GM18498 (cell line): Measurements from ENCODE around the gene KLHL5.
"Not testable (repeated sequence)": the region's sequence is repeated elsewhere in the genome, so short reads cannot be mapped to it uniquely, and the experiment has no call there.

ENCODE experiments used
- ATAC-seq: cut with Tn5 transposase; IDR thresholded peaks from one replicate; pipeline ENCODE4 v1.9.1; 2021; ENCODE audit warnings: mild to moderate bottlenecking, moderate library complexity; ENCODE audit not compliant: unreplicated experiment

Gene KLHL5, protein sequence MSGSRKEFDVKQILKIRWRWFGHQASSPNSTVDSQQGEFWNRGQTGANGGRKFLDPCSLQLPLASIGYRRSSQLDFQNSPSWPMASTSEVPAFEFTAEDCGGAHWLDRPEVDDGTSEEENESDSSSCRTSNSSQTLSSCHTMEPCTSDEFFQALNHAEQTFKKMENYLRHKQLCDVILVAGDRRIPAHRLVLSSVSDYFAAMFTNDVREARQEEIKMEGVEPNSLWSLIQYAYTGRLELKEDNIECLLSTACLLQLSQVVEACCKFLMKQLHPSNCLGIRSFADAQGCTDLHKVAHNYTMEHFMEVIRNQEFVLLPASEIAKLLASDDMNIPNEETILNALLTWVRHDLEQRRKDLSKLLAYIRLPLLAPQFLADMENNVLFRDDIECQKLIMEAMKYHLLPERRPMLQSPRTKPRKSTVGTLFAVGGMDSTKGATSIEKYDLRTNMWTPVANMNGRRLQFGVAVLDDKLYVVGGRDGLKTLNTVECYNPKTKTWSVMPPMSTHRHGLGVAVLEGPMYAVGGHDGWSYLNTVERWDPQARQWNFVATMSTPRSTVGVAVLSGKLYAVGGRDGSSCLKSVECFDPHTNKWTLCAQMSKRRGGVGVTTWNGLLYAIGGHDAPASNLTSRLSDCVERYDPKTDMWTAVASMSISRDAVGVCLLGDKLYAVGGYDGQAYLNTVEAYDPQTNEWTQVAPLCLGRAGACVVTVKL

DNA sequence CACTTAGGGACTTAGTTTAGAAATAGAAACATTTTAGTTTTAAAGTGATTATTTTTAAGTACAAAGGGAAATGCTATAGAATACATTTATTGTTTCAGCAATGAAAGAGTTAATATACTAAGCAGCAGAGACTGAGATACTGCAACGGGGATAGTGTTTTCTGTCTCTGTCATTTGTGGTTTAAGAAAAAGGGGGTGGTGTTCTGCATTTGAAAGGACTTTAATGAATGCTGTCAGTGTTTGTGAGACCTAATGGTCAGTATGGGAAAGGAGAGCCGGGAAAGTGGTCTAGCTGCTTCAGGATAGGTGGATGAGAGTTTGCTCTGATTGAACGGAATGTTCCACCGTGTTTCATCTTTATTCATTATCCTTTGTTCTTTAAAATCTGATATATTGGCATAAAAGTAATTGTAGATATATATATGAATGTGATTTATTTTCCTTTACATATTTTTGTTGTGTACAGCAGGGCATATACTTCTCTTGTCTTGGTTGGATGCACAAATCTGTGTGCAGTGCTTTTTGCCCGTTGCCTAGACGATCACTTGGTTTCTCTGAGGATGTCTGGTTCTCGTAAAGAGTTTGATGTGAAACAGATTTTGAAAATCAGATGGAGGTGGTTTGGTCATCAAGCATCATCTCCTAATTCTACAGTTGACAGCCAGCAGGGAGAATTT lies at the start of gene KLHL5:
KLHL5 (plus strand) TSS at position 139 of the 676 bp plus-strand sequence; CDS start at position 560, 421 bp downstream.
- no peak for ATAC-seq

DNA sequence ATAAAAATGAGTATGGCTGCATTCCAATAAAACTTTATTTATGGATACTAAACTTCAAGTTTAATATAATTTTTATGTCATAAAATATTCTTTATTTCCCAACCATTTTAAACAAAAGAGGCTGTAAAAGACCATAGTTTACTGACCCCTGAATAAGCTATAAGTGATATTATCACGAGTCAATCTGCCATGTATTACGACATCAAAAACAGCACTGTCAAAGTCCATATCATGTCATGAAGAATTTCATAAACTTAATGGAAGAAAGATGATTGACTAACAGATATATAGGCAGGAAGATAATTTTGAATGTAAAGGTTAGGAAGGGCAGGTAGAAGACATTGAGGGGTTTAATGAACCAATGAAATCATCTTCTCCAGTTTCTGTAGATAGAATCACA lies 48.0 kb upstream of the KLHL5 start:
- ATAC-seq, result no peak

DNA sequence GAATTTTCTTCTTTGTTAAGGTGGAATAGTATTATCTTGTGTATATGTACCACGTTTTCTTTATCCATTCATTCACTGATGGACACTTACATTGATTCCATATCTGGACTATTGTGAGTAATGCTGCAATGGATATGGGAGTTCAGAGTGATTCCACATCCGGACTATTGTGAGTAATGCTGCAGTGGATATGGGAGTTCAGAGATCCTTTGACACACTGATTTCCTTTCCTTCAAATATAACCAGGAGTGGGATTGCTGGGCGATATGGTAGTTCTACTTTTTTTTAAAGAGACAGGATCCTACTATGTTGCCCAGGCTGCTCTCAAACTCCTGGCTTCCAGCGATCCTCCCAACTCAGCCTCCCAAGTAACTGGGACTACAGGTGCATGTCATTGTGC lies 41.9 kb upstream of the KLHL5 start:
- no peak for ATAC-seq

DNA sequence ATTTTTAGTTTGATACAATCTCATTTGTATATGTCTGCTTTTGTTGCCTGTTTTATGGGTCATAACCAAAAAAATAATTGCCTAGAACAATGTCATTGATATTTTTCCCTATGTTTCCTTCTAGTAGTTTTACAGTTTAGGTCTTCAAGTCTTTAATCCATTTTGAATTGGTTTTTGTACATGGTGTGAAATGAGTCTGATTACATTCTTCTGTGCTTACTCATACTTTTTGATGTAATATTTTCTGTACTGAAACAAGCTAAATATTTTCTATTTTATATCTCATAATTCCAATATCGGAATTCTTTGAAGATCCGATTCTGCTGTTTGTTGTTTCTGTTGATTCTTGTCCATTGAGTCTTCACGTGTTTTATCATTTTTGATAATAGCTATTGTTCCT lies 40.4 kb upstream of the KLHL5 start:
- no peak for ATAC-seq

DNA sequence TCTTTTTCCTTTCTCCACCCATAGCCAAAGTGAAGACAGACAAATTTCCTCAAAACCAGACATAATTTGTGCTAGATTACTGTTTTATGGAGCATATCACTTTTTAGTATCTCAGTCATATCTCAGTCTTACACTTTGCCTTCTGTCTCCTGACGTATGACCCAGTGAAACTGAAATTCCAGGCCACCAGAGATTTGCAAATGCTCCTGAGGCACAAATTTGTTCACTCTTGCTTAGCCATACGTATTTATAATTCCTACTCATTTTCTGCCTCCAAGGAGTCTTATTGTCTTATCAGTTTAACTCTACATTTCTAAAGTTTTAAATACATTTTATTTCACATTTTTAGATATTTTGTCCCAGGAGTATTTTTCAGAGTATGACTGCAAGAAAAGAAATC lies 39.8 kb upstream of the KLHL5 start:
- no peak for ATAC-seq

DNA sequence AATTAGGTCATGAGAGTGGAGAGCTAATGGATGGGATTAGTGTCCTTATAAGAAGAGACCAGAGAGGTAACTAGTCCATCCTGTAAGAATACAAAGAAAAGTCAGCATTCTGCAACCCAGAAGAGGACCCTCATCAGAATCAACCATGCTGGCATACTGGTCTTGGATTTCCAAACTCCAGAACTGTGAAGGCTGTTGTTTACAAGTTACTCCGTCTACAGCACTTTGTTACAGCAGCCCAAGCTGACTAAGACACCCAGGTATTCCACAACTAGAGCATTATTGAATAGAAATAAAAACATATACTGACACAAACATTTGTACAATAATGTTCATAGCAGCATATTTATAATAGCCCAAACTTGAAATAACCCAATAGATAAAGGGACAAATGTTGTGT lies 39.0 kb upstream of the KLHL5 start:
- ATAC-seq, result no peak

DNA sequence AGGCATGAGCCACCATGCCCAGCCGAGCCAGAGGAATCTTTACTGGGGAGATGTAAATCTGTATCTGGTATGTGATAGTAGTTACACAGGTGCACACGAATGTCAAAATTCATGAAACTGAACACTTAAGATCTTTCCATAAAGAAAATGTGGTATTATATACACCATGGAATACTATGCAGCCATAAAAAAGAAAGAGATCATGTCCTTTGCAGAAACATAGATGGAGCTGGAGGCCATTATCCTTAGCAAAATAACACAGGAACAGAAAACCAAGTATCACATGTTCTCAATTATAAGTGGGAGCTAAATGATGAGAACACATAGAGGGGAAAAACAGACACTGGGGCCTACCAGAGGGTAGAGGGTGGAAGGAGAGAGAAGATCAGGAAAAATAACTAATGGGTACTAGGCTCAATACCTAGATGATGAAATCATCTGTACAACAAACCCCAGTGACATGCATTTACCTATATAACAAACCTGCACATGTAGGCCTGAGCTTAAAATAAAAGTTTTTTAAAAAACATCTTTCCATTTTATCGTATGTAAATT lies 37.6 kb upstream of the KLHL5 start:
- no peak for ATAC-seq

DNA sequence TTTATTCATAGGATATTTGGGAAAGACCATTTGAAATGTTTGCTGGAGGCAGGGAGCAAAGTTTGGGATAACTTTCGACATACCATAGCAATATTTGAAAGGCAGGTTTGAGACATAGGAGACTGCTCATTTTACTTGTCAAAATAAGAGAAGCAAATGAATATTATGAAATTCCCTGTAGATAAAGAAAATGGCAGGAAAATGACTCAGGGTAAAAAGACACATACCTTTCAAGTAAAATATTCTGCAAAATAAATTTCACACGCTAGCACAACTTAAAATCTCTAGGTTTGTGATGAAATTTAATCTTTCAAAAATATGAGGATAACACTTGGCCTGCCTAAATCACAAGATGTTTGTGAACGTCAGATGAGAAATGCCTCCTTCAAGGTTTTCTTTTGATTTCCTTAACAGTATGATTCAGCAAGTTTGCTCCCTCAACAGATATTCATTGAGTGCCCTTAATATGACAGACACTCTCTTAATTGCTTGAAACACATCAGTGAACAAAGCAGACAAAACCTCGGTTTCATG lies 36.4 kb upstream of the KLHL5 start:
- no peak for ATAC-seq

DNA sequence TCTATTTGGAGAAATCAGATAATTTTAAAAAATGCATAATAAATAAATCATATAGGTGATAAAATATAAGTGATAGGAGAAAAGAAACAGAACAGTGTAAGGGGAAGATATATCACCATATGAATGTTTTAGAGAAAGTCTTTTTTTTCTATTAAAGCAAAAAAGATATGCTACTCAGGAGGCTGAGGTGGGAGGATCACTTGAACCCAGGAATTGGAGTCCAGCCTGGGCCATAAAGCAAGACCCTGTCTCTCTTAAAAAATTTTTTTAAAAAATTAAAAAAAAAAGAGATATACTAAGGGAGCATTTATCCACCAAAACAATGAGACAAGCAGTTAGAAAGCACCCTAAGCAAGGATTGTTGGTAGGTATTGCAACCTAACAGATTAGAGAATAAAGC lies 35.9 kb upstream of the KLHL5 start:
- no peak for ATAC-seq

DNA sequence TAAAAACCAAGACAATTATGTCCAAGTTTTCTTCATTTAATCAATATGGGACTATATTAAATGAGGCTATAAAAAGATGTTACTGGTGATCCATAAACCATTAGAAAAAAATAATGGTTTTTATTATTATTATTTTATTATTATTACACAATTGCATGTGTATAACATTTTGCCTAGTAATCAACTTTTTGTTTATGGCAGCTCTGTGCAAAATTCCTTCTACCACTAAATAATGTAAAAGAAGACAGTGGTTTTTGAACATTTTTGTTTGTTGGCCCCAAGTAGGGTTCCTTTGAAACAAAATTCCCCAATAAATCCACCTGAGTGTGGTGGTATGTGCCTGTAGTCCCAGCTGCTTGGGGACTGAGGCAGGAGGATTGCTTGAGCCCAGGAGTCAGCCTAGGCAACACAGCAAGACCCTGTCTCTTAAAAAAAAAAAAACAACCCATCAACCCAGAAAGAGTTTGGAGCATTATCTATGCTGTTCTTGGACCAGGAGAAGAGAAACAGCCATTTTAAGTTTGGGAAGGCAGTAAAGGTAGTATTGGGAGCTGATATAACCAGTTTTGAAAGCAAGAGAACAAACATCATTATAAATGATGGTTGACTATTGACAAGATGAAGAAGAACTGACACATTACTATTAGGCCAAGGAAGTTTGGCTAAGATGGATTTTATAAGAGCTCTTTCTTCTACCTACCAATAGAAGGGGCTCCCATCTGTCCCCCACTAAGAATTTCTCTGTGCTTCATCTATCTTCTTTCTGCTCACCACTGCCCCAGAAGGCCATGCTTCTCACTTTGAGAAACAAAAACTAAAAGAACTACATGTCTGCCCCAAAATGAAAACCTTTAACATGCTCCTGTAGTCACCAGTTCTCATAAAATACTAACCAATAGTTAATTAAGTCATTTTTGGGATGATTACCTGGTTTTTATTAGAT lies 32.0 kb upstream of the KLHL5 start:
- ATAC-seq, result peak; percentile 43

DNA sequence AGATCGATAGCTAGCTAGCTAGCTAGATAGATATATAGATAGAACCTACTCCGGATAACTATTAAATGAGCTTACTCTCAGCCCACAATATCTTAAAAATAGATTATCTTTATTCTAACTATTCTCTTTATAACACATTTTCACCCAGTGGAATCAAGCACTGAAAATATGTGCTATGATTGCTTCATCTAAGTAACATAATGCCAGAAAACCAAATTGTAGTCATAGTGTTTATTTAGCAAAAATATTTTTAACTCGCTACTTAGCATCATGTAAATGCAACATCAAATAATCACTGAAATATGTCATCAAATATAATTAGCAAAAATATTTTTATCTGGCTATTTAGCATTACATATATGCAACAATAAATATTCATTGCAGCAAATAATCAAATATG lies 31.3 kb upstream of the KLHL5 start:
- ATAC-seq, result no peak

DNA sequence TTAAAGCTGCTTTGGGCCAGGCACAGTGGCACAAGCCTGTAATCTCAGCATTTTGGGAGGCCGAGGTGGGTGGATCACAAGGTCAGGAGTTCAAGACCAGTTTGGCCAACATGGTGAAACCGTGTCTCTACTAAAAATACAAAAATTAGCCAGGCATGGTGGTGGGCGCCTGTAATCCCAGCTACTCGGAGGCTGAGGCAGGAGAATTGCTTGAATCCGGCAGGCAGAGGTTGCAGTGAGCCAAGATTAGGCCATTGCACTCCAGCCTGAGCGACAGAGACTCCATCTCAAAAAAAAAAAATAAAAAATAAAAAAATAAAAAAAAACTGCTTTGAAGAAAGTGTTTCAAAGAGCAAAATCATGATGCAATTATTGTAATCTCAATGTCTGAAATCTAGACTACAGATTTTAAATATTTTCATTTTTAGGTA lies 30.4 kb upstream of the KLHL5 start:
- not testable (repeated sequence) for ATAC-seq

DNA sequence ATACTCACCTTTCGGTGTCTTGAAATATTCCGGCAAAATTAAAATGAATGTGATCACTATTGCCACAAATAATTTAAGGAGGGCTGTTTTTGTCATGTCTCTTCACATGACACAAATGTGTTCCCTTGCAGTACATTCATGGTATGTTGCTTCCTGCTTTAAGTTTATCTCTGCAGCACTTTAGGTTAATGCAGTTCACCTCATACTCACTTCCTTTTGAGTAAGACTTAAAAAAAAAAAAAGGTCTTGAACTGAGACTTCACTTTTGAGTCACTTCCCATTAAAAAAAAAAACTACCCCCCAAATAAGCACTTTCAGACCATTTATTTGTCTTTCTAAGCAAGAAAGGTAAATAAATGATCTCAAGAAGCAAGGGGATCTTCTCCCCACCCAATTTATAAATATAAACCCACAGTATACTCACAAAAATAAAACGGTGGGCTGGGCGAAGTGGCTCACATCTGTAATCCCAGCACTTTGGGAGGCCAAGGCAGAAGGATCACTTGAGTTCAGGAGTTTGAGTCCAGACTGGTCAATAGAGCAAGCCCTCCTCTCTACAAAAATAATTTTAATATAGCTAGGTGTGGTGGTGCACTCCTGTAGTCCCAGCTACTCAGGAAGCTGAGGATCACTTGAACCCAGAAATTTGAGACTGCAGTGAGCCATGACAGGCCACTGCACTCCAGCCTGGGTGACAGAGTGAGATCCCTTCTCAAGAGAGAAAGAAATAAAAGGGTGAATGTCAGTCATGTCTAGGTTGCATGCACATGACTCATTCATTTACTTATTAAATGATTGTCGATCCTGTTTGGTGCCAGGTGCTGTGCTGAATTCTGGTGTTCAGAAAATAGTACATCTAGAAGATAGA lies 29.6 kb upstream of the KLHL5 start, which contains the start of gene TMEM156:
TMEM156 (minus strand) TSS at position 192 of the 868 bp plus-strand sequence; CDS start at position 96, 96 bp downstream.
- ATAC-seq, result peak; percentile 68

DNA sequence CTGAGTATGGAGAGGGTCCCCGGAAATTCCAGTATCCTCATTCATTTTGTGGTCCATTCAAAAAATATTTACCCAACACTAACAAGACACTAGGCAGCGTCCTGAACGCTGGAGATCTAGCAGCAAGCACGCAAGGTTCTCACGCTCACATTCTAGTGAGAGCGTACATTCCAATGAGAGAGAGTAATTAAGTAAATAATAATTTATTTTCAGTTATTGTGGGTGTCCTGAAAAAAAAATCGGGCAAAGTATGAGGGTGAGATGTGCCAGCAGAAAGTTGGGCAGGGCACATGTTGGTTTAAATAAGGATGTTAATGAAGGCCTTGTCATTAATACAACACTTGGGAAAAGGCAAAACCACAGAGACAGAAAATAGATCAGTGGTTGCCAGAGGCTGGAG lies 25.9 kb upstream of the KLHL5 start:
- no peak for ATAC-seq

DNA sequence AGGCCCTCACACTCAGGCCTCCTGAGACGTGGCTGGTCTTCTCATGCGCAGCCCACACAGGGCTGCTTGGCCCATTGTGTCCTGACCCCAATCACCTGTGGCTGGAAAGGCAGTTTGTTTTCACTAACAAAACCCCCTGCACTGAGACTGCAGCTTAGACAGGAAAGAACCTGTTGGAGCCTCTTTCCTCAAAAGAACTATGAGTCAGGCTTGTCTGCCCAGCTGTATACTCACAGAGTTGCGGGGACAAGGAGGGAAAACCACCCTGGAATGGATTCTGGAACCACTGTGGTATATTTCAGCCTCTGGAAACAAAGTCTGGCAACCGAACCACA lies 24.6 kb upstream of the KLHL5 start:
- no peak for ATAC-seq

DNA sequence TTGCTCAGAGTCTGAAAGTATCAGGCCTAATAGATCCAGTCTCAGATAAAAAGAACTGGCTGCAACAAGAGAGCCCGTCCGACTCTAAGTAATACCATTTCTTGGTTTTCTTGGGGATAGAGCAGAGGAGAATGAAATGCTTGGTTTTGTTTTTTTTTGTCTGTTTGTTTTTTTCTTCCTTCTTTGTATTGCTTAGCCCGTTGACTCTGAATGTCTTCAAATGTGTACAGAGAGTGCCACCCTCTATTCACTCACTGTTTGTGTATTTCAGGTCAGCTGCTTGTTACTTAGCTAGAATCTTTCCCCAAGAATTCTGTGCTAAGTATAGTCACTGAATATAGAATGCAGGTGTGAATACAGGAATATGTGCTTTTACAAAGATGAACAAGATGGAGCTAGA lies 24.1 kb upstream of the KLHL5 start:
- ATAC-seq, result no peak

DNA sequence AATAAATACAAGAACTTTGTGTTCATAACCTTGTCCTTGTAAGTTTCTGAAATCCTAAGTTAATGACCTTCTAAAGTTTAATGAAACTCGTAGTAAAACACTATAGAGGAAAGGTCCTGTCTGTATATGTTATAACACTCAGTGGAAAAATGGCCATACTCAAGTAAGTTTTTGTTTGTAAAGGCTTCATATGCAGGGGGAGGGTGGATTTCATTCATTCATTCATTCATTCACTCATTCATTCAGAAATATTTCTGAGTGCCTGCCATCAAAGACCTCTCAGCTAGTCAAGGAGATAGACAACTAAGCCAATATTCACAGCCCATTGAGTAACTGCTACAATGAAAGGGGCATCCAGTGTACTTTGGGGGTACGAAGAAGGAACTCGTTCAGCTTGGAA lies 22.9 kb upstream of the KLHL5 start:
- ATAC-seq, result no peak

DNA sequence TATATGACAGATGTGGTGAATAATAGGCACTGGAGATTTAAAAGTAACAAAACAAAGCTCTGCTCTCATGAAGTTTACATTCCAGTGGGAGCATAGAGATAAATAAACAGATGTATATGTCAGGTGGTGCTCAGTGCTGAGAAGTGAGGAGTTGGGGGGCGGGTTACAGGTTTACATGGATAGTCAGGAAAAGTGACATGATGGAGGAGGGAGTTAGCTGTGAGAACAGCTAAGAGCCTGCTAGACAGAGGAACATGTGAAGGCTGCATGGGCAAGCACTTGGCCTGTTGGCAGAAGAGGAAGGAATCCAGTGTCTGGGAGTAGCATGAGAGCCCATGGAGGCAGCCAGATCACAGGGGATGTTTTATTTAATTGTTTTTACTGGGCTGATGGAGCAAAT lies 19.7 kb upstream of the KLHL5 start:
- no peak for ATAC-seq
